GM21447 (cell line): ENCODE measurements around the gene INPP5A.
"Not testable (repeated sequence)": the region's sequence is repeated elsewhere in the genome, so short reads cannot be mapped to it uniquely, and the experiment has no call there.

ENCODE experiments used
- ATAC-seq: cut with Tn5 transposase; IDR thresholded peaks from one replicate; pipeline ENCODE4 v1.9.1; 2021; ENCODE audit not compliant: unreplicated experiment

Gene INPP5A, protein sequence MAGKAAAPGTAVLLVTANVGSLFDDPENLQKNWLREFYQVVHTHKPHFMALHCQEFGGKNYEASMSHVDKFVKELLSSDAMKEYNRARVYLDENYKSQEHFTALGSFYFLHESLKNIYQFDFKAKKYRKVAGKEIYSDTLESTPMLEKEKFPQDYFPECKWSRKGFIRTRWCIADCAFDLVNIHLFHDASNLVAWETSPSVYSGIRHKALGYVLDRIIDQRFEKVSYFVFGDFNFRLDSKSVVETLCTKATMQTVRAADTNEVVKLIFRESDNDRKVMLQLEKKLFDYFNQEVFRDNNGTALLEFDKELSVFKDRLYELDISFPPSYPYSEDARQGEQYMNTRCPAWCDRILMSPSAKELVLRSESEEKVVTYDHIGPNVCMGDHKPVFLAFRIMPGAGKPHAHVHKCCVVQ

GRCh38 chr10:132537684-132538001, at the start of gene INPP5A:
TSS of gene INPP5A (plus strand) at chr10:132537787. CDS start at chr10:132538097, 310 bp downstream.
- no peak for ATAC-seq

- ATAC-seq = no peak
Observed at GRCh38 chr10:132488231-132488821, 49.3 kb upstream of the INPP5A start.

DNA sequence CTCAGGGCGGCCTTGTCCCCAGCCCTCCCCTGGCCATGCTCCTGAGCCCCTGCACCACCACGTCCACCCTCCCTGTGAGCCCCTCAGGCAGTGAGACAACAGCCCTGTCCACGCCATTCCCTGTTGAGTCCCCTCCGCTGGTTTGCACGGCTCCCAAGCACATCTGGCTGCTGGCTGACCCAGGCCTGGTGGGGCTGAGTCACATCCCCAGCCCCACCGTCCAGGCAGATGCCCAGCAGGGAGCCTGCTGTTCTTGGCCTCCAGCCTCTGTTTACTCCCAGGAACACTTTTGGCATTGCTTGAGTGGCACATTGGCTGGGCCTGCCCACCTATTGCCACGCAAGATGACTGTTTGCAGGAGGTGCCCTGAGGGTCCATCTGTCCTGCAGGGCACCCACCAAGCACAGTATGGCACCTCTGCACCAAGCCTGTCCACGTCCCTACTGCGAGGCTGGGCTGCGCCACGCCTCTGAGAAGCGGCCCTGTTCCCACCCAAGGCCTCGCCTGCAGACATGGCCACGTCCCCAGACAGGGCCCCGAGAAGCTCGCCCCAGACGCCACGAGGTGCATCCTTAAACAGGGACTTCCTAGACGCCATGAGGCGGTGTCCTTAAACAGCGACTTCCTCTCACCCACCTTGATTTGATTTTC, 48.4 kb upstream of the INPP5A start:
- ATAC-seq = no peak

GRCh38 chr10:132489704-132490534, 47.7 kb upstream of the INPP5A start:
- ATAC-seq = no peak

DNA sequence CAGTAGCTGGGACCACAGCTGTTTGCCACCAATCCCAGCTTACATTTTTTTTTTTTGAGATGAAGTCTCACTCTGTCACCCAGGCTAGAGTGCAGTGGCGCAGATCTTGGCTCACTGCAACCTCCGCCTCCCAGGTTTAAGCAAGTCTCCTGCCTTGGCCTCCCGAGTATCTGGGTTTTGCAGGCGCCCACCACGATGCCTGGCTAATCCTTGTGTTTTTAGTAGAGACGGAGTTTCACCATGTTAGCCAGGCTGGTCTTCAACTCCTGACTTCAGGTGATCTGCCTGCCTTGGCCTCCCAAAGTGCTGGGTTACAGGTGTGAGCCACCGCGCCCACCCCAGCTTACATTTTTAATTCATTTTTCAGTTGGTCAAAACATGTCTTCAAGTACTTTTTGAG, 46.1 kb upstream of the INPP5A start:
- ATAC-seq = not testable (repeated sequence)

GRCh38 chr10:132492323-132493025, 45.1 kb upstream of the INPP5A start:
- ATAC-seq = no peak

GRCh38 chr10:132493246-132493755, 44.3 kb upstream of the INPP5A start:
- ATAC-seq = no peak

GRCh38 chr10:132493756-132494290, 43.8 kb upstream of the INPP5A start:
- no peak for ATAC-seq

GRCh38 chr10:132494866-132495630, 42.5 kb upstream of the INPP5A start:
- ATAC-seq = no peak

GRCh38 chr10:132496360-132497062, 41.1 kb upstream of the INPP5A start:
- no peak for ATAC-seq

- no peak for ATAC-seq
Observed at GRCh38 chr10:132497063-132497680, 40.4 kb upstream of the INPP5A start.

DNA sequence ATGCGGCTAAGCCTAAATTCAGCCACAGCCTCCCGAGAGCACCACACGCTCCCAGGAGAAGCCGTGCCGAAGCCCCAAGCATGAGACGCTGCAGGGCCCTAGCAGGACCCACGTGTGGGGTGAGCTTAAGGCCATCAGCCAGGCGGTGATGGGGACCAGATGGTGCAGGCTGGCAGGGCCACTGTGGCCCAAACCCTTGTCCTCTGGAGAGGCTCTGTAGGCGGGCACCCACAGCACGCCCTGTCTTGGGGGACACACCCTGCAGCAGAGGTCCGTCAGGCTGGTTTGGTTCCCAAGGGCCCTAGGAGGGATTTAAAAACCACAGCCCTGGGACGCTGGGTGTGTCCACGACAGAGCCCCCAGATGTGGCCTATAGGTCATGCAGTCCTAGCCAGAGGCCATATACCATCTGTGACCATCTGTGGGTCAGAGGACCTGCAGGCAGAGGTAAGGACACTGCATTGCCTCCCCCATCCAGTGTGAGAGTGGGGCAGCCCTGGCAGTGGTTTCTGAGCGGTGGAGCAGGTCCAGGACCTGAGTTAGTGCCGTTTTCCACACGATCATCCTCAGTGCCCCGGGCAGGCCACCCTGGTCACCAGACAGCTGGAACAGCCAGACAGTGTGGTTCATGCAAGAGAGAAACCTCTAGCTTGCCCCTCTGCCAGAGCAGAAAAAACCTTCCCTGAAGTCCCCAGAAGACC, 39.6 kb upstream of the INPP5A start:
- no peak for ATAC-seq

GRCh38 chr10:132498562-132499366, 38.8 kb upstream of the INPP5A start:
- no peak for ATAC-seq

DNA sequence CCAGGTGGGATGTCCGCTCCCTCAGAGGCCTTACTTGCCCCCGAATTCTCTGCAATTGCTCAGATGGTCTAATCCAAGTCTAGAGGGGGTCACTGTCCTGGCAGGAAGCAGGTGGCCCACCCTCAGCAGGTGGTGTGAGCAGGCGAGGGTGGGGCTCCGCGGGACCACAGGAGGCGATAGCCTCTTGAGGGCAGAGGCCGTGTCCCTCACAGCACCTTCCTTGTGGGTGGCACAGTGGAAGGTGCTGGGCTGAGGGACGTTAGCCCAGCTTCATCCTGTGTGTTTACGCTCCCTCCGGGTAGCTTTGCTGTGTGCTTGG, 38.3 kb upstream of the INPP5A start:
- no peak for ATAC-seq

DNA sequence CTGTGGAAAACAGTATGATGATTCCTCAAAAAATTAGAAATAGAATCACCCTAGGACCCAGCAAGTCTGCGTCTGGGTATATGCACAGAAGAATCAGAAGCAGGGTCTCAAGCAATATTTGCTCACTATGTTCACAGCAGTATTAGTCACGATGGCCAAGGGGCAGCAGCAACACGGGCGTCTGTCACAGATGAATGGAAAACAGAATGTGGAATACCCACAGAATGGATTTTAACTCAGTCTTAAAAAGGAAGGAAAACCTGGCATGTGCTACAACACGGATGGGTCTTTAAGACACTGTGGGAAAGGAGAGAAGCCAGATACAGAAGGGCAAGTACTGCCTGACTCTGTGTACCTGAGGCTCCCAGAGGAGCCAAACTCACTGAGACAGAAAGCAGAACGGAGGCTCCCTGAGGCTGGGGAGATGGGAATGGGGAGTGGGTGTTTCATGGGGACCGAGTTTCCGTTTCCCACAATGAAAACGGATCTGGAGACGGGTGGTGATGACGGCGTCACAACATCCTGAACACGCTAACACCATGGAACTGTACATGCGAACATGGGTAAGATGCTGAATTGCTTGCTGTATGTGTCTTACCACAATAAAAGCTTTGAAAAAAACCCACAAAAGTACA, 36.7 kb upstream of the INPP5A start:
- no peak for ATAC-seq

GRCh38 chr10:132502544-132503300, 34.9 kb upstream of the INPP5A start:
- ATAC-seq = no peak
